Omental fat pad (tissue), 4 donors: Measurements from ENCODE around the gene JAG2. TPM values are rescaled to one million over a fixed set of nuclear protein-coding genes. Genes with fewer than 3 reads are reported as not detected.

Source experiments
- ATAC-seq: fragments of 150-250 bp; one replicate; pipeline ENCODE4 v1.9.1; 2016; ENCODE audit warnings: mild to moderate bottlenecking, moderate library complexity; ENCODE audit not compliant: low FRiP score
- DNase-seq: peaks from one replicate; pipeline ENCODE4 v3.0.0-alpha.2; 2019; ENCODE audit warnings: low spot score
- total RNA-seq, 4 donors: library from RNA; depleted of rRNA; stranded (reverse); fragments of >200 nt; gene quantifications; one replicate each; pipeline ENCODE4 v1.1.0, GENCODE V29; 2016
- TF ChIP-seq, protein P1 (sequence below), 3 donors: fragments of 450-650 bp; IDR thresholded peaks; one replicate each; pipeline ENCODE4 v1.5.1; 2016 to 2017; ENCODE audit warnings: antibody characterized with exemption in 3 of 3, mild to moderate bottlenecking in 3 of 3, moderate library complexity in 2 of 3

Gene JAG2
- total RNA-seq, 4 donors from 2014 or later = 4.7 to 21.3 (median 8.3) TPM

- DNase-seq (no peak), ATAC-seq (no peak)
- TF ChIP-seq, protein P1, sequence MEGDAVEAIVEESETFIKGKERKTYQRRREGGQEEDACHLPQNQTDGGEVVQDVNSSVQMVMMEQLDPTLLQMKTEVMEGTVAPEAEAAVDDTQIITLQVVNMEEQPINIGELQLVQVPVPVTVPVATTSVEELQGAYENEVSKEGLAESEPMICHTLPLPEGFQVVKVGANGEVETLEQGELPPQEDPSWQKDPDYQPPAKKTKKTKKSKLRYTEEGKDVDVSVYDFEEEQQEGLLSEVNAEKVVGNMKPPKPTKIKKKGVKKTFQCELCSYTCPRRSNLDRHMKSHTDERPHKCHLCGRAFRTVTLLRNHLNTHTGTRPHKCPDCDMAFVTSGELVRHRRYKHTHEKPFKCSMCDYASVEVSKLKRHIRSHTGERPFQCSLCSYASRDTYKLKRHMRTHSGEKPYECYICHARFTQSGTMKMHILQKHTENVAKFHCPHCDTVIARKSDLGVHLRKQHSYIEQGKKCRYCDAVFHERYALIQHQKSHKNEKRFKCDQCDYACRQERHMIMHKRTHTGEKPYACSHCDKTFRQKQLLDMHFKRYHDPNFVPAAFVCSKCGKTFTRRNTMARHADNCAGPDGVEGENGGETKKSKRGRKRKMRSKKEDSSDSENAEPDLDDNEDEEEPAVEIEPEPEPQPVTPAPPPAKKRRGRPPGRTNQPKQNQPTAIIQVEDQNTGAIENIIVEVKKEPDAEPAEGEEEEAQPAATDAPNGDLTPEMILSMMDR (IDR thresholded peaks at IDR 0.05) = no peak
Measured at GRCh38 chr14:105212541-105213300, 44.1 kb upstream of the JAG2 start.

- no peak for DNase-seq
- ATAC-seq = no peak
- TF ChIP-seq, protein P1 (IDR thresholded peaks at IDR 0.05) = no peak
Measured at GRCh38 chr14:105211758-105212089, 43.1 kb upstream of the JAG2 start.

- TF ChIP-seq, protein P1 (IDR thresholded peaks at IDR 0.05) = no peak
- no peak for ATAC-seq
- no peak for DNase-seq
Measured at GRCh38 chr14:105211086-105211757, 42.6 kb upstream of the JAG2 start.

GRCh38 chr14:105210266-105211025, 41.9 kb upstream of the JAG2 start:
- DNase-seq = no peak
- TF ChIP-seq, protein P1 (IDR thresholded peaks at IDR 0.05) = no peak
- ATAC-seq = no peak

- DNase-seq (no peak), ATAC-seq (no peak)
- TF ChIP-seq, protein P1 (IDR thresholded peaks at IDR 0.05) = no peak
Measured at GRCh38 chr14:105209646-105210045, 41.1 kb upstream of the JAG2 start.

DNA sequence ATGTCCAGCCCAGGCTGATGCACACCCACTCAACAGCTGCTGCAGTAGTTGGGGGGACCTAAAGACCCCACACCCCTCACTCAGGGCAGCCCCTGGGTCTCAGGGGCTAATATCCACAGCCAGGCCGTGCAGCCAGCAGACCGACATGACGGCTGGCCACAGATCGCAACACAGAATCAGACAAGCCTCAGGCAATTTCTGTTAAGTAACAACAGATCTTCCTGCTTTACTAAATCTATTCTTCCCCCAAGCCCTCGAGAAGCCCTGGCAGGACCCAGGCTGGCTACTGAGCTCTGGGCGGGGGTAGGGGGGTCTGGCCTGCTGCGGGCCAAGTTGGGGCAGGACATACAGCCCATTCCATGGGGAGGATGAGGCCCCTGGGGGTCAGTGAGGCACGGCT, 40.5 kb upstream of the JAG2 start:
- DNase-seq = no peak
- TF ChIP-seq, protein P1 (IDR thresholded peaks at IDR 0.05) = no peak
- ATAC-seq = no peak
